NCI-H1417 (cell line): Measurements from ENCODE around the gene CSPG4.
A peak's percentile ranks its signal among the peaks of the same experiment; 100 is the strongest.

Experiments
- DNase-seq, 3 experiments: peaks; one replicate each; lab custom pipeline; 2025; lab: John Stamatoyannopoulos, UW

CSPG4 gene

GRCh38 chr15:75669191-75669878, 43.3 kb downstream of the CSPG4 start:
- no peak for DNase-seq

DNA sequence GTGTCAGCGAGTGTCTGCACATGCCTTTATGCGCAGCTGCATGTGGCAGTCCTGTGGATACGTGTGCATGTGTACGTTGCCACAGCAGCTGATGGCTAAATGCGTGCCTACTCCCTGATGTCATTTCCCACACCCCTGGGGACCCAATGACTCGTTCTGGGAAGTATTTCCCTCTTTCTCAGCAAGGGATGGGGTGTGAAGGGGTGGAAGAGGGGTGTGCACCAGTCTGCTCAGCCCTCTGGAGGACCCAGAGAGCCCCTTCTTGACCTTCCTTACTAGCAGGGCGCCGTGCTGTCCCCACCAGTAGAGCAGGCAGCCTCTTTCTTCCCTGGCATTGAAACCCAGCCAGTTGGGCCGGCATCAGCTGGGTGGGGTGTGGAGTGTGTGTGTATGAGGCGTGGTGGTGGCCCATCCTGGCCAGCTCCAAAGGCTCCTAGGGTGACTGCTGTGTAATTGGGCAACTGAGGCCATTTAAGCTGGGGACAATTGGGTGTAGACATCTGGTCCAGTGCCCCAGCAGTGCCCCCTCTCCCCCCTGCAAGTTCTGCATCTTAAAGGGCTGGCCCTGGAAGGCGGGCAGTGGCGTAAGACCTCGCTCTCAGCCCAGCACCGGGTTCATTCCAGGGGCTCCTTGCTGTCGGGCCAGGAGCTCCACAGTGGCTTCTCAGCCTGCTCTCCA, 45.7 kb downstream of the CSPG4 start:
- peak in 1 of 3 experiments; percentile 50 for DNase-seq

- DNase-seq = peak in 2 of 3 experiments; percentile 23 to 55
Measured at GRCh38 chr15:75663931-75664421, 48.7 kb downstream of the CSPG4 start.

DNA sequence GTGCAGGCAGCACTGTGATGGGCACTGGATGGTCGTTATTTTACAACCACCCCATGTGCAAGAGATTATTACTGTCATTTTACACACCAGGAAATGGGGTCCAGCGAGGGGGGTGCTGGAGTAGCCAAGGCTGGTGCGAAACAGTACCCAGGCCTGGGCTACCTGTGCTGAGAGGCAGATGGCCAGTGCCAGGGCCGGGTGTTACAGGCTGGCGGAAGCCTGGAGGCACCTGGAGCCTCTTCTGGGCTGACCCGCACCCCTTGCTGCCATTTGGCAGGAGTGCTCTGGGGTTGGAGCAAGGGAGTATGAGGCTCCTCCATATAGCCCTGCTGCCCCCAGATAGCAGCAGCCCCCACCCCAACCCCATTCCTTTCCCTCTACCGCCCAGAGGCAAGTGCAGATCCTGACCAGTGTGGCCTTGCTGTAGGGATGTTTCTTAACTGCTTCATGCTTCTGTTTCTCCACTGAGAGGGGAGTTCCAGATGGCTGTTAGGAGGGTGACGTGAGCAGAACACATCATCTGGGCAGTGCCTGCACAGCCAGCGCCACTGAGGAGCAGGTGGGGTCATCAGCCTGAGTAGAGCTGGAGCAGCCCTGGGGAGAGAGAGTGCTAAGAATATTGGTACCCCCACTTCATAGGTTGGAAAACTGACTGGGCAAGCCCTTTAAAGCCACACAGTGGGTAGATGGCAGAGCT, 49.7 kb downstream of the CSPG4 start:
- DNase-seq = no peak

DNA sequence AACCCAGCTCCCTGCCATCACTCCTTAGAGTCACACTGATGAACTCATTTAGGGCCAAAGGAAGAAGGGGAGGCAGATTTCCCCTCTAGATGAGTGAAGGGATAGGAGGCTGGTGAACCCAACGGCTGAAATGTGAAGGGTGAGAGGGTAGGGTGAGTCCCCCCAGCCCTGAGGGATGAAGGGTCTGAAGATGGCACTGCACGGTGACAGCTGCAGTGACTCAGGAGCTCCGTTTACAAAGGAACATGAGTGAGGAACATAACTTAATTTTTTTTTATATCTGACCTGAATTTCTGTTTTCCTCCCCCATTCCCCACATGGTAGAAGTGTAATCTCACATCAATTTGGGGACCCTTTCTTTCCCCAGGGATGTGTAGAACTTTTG, 50.9 kb downstream of the CSPG4 start:
- DNase-seq = no peak

DNA sequence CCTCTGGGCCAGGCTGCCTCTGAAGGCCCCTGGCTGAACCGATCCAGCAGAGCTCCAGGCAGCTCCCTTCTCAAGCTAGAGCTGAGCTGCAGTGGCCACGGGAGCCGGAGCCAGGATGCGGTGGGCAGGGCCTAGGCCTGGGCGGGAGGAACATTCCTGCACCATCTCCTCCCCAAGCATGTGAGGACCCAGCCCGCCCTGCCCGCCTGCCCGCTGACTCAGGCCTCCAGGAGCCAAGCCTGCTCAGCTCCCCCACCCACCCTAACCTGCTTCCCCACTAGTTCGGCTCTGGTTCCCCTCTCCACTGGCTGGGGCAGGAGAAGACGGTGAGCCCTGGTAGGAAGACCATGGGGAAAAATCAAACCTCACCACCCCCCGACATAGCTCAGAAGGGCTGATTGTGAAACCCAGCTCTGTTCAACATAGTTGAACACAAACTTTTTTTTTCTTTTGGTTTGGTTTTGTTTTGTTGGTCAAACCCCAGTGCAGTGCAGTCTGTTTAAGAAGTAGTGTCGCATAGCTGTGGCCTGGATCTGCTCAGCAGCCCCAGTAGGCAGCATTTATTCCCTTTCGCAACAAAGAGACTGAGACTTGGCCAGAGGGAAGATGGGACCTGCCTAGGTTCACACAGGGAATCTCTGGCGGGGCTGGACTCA, 51.4 kb downstream of the CSPG4 start:
- DNase-seq = no peak

- peak in 1 of 3 experiments; percentile 19 for DNase-seq
Measured at GRCh38 chr15:75659928-75660645, 52.6 kb downstream of the CSPG4 start.

DNA sequence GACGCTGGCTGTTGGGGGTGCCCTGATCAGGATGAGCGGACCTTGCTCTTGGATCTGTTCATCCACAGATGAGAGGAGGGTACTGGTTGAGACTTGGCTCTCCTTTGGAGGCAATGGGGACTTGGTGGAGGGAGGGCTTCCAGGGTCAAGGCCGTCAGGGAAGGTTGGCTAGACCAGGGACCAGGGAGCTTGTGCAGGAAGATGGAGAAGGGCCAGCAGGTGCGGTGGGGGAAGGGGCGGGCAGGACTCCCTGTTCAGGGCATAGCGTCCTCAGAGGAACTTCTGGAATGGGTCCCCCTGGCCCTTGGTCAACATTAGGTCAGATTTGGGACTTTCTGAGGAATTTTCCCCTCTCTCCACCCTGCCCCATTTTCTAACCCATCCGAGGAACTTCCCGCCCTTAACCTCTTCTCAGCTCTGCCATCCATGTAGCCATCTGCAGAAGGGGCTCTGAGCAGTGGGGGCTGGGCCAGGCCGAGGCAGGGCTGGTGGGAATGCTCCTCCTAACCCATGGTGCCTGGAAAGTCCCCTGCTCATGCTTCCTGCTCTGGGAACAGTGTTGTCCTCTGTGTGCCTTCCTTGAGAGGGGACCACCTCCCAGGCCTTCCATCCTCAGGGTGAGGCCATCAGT, 53.4 kb downstream of the CSPG4 start:
- no peak for DNase-seq

- DNase-seq = no peak
Measured at GRCh38 chr15:75656813-75657212, 55.8 kb downstream of the CSPG4 start.

GRCh38 chr15:75656331-75656730, 56.3 kb downstream of the CSPG4 start:
- no peak for DNase-seq

GRCh38 chr15:75655931-75656330, 56.7 kb downstream of the CSPG4 start:
- peak; percentile 37 to 83 (median 68) for DNase-seq

DNA sequence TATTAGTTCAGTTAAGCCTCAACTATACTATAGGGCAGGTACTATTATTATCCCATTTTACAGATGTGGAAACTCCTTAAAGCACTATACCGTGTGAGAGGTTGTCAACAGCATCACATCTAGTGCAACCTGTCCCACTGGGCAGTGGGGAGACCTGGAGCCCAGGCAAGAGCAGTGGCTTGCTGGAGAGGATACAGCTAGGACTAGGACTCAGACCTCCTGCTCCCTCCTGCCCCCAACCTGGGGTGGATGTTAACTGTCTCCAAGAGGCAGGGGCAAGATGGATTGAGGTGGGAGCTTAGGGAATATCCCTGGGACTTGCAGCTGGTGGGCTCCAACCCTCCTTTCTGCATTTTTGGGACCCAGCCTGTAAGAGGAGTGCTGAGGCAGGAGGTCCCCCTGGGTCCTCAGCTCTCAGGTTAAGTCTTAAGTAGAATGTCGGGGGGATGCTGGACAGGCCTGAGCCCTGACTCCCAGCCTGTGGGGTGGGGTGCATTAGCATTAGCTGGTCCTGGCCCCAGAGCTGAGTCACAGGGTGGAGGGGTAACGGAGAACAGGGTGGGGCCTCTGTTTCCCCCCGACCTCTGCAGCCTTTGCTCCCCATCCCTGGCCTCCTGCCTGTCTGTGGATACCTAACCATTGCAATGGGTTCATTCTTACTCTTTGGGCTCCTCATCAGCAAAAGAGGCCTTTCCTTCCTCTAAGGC, 58.3 kb downstream of the CSPG4 start:
- DNase-seq = no peak

DNA sequence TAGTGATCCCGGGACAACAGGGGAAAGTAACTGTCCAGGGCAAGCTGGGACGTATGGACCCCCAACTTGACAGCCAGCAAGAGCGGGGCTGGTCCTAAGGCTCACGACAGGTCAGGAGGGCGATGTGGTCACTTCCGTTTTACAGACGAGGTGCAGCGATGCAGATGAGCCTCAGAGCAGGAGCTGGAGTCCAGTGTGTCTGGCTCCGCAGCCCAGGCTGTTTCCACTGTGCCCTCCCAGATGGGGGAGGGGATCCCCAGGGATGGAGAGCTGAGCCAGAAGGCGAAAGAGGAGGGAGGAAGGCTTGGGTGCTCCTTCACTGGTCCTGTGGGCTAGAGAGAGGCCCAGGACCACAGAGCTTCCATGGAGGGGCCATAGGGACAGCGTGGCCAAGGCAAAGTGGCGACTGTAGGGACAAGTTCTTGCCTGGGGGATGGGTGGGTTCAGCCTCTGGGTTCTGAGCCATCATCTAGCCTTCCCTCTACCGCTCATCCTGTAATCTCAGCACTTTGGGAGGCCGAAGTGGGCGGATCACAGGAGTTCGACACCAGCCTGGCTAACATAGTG, 59.2 kb downstream of the CSPG4 start:
- no peak for DNase-seq

DNA sequence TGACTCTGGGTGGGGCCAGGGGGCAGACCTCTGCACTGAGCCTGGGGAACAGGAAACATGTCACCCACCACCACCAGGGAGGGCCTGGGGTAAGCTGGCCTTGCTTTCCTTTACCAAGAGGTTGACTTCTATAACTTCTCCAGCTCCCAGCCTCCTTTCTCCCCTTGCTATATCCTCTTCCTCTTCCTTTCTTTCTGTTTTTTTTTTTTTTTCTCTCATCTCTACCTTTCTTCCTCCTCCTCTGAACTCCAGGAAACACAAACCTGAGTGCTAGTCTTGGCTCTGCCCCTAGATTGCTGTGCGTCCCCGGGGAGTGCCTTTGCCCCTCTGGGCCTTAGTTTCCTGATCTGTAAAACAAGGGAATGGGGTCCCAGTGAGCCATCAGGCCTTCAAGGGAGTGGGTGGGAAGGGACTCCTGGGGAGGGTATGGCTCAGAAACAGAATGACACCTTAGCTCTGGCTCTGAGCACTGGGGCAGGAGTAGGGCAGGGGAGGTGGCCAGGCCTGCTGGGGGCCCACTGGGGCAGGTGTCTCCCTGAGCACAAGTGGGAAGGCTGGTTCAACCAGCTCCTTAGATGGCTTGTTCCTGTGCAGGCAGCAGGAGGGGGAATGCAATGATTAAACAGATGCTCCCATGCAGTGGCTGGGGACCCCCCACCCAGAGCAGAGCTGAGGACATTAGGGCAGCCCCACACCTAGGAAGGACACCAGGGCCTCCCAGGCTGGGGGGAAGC, 60.7 kb downstream of the CSPG4 start:
- no peak for DNase-seq

- DNase-seq = no peak
Measured at GRCh38 chr15:75650908-75651809, 61.5 kb downstream of the CSPG4 start.

DNA sequence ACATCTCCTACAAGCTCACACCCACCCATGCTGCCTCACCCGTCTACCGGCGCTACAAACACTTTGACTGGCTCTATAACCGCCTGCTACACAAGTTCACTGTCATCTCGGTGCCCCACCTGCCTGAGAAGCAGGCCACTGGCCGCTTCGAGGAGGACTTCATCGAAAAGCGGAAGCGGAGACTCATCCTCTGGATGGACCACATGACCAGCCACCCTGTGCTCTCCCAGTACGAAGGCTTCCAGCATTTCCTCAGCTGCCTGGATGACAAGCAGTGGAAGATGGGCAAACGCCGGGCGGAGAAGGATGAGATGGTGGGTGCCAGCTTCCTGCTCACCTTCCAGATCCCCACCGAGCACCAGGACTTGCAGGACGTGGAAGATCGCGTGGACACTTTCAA, 62.8 kb downstream of the CSPG4 start:
- DNase-seq = no peak

GRCh38 chr15:75649045-75649761, 63.4 kb downstream of the CSPG4 start:
- DNase-seq = no peak
